H9 (cell line): ENCODE data around the gene NRROS. TPM values are rescaled to one million over a fixed set of nuclear protein-coding genes. Genes with fewer than 3 reads are reported as not detected.

Experiments used
- DNase-seq: peaks from one replicate; pipeline ENCODE4 v3.0.0-alpha.2; 2017
- H2AFZ ChIP-seq: one replicate; pipeline ENCODE4 v1.6.1; 2013; ENCODE audit warnings: mild to moderate bottlenecking, low read length, control low read depth, moderate library complexity
- H2AK5ac ChIP-seq: 2 replicates; pipeline ENCODE4 v1.6.1; 2013; ENCODE audit warnings: low read length, control low read depth, mixed read lengths; ENCODE audit not compliant: insufficient read length
- H2BK120ac ChIP-seq: one replicate; pipeline ENCODE4 v1.6.1; 2013; ENCODE audit warnings: low read depth, mild to moderate bottlenecking, low read length, control low read depth, inconsistent platforms; ENCODE audit not compliant: poor library complexity, severe bottlenecking
- H2BK12ac ChIP-seq: 2 replicates; pipeline ENCODE4 v1.6.1; 2013; ENCODE audit warnings: low read length, control low read depth, mixed read lengths, low read depth; ENCODE audit not compliant: insufficient read length
- H2BK15ac ChIP-seq: 2 replicates; pipeline ENCODE4 v1.6.1; 2013; ENCODE audit warnings: low read depth, low read length, control low read depth
- H2BK20ac ChIP-seq: one replicate; pipeline ENCODE4 v1.6.1; 2013; ENCODE audit warnings: low read depth, mild to moderate bottlenecking, low read length, control low read depth, inconsistent platforms; ENCODE audit not compliant: poor library complexity, severe bottlenecking
- H2BK5ac ChIP-seq: 2 replicates; pipeline ENCODE4 v1.6.1; 2013; ENCODE audit warnings: low read length, control low read depth, mixed read lengths; ENCODE audit not compliant: insufficient read length
- H3K14ac ChIP-seq: 2 replicates; pipeline ENCODE4 v1.6.1; 2013; ENCODE audit warnings: low read length, control low read depth; ENCODE audit not compliant: insufficient read depth
- H3K18ac ChIP-seq: 2 replicates; pipeline ENCODE4 v1.6.1; 2013; ENCODE audit warnings: low read depth, mild to moderate bottlenecking, mixed read lengths, low read length, control low read depth; ENCODE audit not compliant: insufficient read length
- H3K23ac ChIP-seq: 2 replicates; pipeline ENCODE4 v1.6.1; 2013; ENCODE audit warnings: low read length, control low read depth, mixed read lengths, low read depth; ENCODE audit not compliant: insufficient read length
- H3K23me2 ChIP-seq: 2 replicates; pipeline ENCODE4 v1.6.1; 2013; ENCODE audit warnings: low read depth, mild to moderate bottlenecking, mixed read lengths, low read length, control low read depth; ENCODE audit not compliant: insufficient read length, poor library complexity, severe bottlenecking
- H3K27ac ChIP-seq: 2 replicates; pipeline ENCODE4 v1.5.1; 2013; ENCODE audit warnings: low read length, control low read depth, mixed read lengths, low read depth; ENCODE audit not compliant: insufficient read length
- H3K27me3 ChIP-seq: 2 replicates; pipeline ENCODE4 v1.6.1; 2013; ENCODE audit warnings: low read length, control low read depth, inconsistent platforms; ENCODE audit not compliant: insufficient read depth
- H3K4ac ChIP-seq: 2 replicates; pipeline ENCODE4 v1.6.1; 2013; ENCODE audit warnings: low read depth, mild to moderate bottlenecking, control low read depth, inconsistent platforms, low read length, moderate library complexity
- H3K4me1 ChIP-seq: 2 replicates; pipeline ENCODE4 v1.6.1; 2013; ENCODE audit warnings: low read length, control low read depth, inconsistent platforms; ENCODE audit not compliant: insufficient read depth
- H3K4me2 ChIP-seq: 2 replicates; pipeline ENCODE4 v1.6.1; 2013; ENCODE audit warnings: low read length, control low read depth, mixed read lengths; ENCODE audit not compliant: insufficient read length, insufficient read depth
- H3K56ac ChIP-seq: 2 replicates; pipeline ENCODE4 v1.6.1; 2013; ENCODE audit warnings: low read depth, mild to moderate bottlenecking, mixed read lengths, low read length, control low read depth; ENCODE audit not compliant: insufficient read length
- H3K79me1 ChIP-seq: 2 replicates; pipeline ENCODE4 v1.6.1; 2013; ENCODE audit warnings: low read depth, mild to moderate bottlenecking, moderate library complexity, low read length, control low read depth, inconsistent platforms; ENCODE audit not compliant: insufficient read depth, poor library complexity, severe bottlenecking
- H3K79me2 ChIP-seq: 2 replicates; pipeline ENCODE4 v1.6.1; 2013; ENCODE audit warnings: low read length, control low read depth, inconsistent platforms; ENCODE audit not compliant: insufficient read depth
- H3K9ac ChIP-seq: 2 replicates; pipeline ENCODE4 v1.6.1; 2013; ENCODE audit warnings: low read length, control low read depth, mixed read lengths; ENCODE audit not compliant: insufficient read length; ENCODE audit errors: extremely low read depth
- H3K9me3 ChIP-seq: one replicate; pipeline ENCODE4 v1.6.1; 2013; ENCODE audit warnings: low read depth, low read length, inconsistent platforms; ENCODE audit not compliant: control insufficient read depth
- H3T11ph ChIP-seq: one replicate; pipeline ENCODE4 v1.6.1; 2013; ENCODE audit warnings: mild to moderate bottlenecking, low read length, control low read depth, inconsistent platforms
- H4K20me1 ChIP-seq: one replicate; pipeline ENCODE4 v1.6.1; 2013; ENCODE audit not compliant: control insufficient read depth, insufficient read length, insufficient read depth
- H4K5ac ChIP-seq: 2 replicates; pipeline ENCODE4 v1.6.1; 2013; ENCODE audit warnings: low read depth, mild to moderate bottlenecking, mixed read lengths, low read length, control low read depth; ENCODE audit not compliant: insufficient read length
- H4K8ac ChIP-seq: replicated peaks from 2 replicates; pipeline ENCODE4 v1.6.1; 2013; ENCODE audit warnings: low read length, control low read depth, mixed read lengths, low read depth; ENCODE audit not compliant: insufficient read length
- H4K91ac ChIP-seq: 2 replicates; pipeline ENCODE4 v1.6.1; 2013; ENCODE audit warnings: low read depth, mild to moderate bottlenecking, moderate library complexity, mixed read lengths, low read length, control low read depth; ENCODE audit not compliant: insufficient read length
- H3K27ac Mint-ChIP-seq, 3 experiments: 2 replicates in 2 of 3; 3 replicates in 1 of 3; pipeline ENCODE4 v1.8.0; 2020 to 2021; ENCODE audit warnings: mixed read lengths in 3 of 3, mild to moderate bottlenecking in 1 of 3, moderate library complexity in 1 of 3
- H3K27me3 Mint-ChIP-seq: 2 replicates; pipeline ENCODE4 v1.8.0; 2021; ENCODE audit warnings: low read depth, mild to moderate bottlenecking, moderate library complexity, mixed read lengths
- H3K36me3 Mint-ChIP-seq, 3 experiments: 2 replicates in 2 of 3; 3 replicates in 1 of 3; pipeline ENCODE4 v1.8.0; 2020 to 2021; ENCODE audit warnings: low read depth in 3 of 3, mixed read lengths in 3 of 3; ENCODE audit not compliant: insufficient read depth in 1 of 3
- H3K4me1 Mint-ChIP-seq, 2 experiments: 2 replicates each; pipeline ENCODE4 v1.8.0; 2020; ENCODE audit warnings: mixed read lengths in 2 of 2
- H3K4me3 Mint-ChIP-seq, 2 experiments: 2 replicates in 1 of 2; 3 replicates in 1 of 2; pipeline ENCODE4 v1.8.0; 2020 to 2021; ENCODE audit warnings: mild to moderate bottlenecking in 2 of 2, mixed read lengths in 2 of 2, moderate library complexity in 1 of 2
- H3K9me3 Mint-ChIP-seq, 2 experiments: 2 replicates in 1 of 2; 3 replicates in 1 of 2; pipeline ENCODE4 v1.8.0; 2020; ENCODE audit warnings: mild to moderate bottlenecking in 2 of 2, mixed read lengths in 2 of 2, moderate library complexity in 1 of 2
- CTCF ChIP-seq: fragments of 200-600 bp; sonication (generic); conservative IDR thresholded peaks from 3 replicates; pipeline ENCODE4 v1.8.0; 2021; ENCODE audit warnings: antibody characterized with exemption, mild to moderate bottlenecking
- whole genome bisulfite sequencing: extraction: QIAGEN DNeasy Blood & Tissue Kit; methylation state at CpG from one replicate; pipeline ENCODE4 v1.1.7; 2013; ENCODE audit warnings: missing lambda C conversion rate, low lambda C conversion rate, mixed read lengths; ENCODE audit not compliant: insufficient read length; ENCODE audit errors: extremely low coverage; 5-methylcytosine and 5-hydroxymethylcytosine counted together
- total RNA-seq: library from RNA; stranded (reverse); gene quantifications from 2 replicates; pipeline ENCODE4 v1.2.1, GENCODE V29; 2021

The NRROS gene
- total RNA-seq, 1 experiment from 2014 or later = 4.0 TPM

DNA sequence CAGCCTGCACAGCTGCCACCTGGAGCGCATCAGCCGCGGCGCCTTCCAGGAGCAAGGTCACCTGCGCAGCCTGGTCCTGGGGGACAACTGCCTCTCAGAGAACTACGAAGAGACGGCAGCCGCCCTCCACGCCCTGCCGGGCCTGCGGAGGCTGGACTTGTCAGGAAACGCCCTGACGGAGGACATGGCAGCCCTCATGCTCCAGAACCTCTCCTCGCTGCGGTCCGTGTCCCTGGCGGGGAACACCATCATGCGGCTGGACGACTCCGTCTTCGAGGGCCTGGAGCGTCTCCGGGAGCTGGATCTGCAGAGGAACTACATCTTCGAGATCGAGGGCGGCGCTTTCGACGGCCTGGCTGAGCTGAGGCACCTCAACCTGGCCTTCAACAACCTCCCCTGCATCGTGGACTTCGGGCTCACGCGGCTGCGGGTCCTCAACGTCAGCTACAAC lies 20.4 kb downstream of the NRROS start:
- no peak overlapping the region for H4K8ac ChIP-seq
- no peaks in the 10 kb centered on the region for H4K20me1 ChIP-seq
- H2AK5ac ChIP-seq = no peak overlapping the region
- no peak overlapping the region for H2BK12ac ChIP-seq
- H2BK20ac ChIP-seq = no peak overlapping the region
- no peaks in the 10 kb centered on the region for H3K23me2 ChIP-seq
- no peak overlapping the region for H2BK5ac ChIP-seq
- Mint-ChIP-seq H3K36me3 (no peaks in the 10 kb centered on the region), H3K4me3 (no peak overlapping the region), H3K27ac (no peak overlapping the region; a peak in 1 of 7 replicates), H3K4me1 (peaks cover 3 to 14% of the 10 kb centered on the region in 2 experiments), H3K27me3 (no peaks in the 10 kb centered on the region), H3K9me3 (no peaks in the 10 kb centered on the region; a peak in 1 of 5 replicates)
- H4K5ac ChIP-seq = no peak overlapping the region
- H4K91ac ChIP-seq = no peak overlapping the region
- no peak overlapping the region for H3K14ac ChIP-seq
- H3K27me3 ChIP-seq = no peaks in the 10 kb centered on the region
- no peak overlapping the region for H3K4ac ChIP-seq
- no peak overlapping the region for H2BK15ac ChIP-seq
- no peak overlapping the region for H3K9ac ChIP-seq
- no peak for TF ChIP-seq CTCF
- no CpG with 5 or more reads among the region's 35 CpGs for WGBS
- no peaks in the 10 kb centered on the region for H3K79me1 ChIP-seq
- peaks cover under 1% of the 10 kb centered on the region; the same call in 1 of the 2 replicates for H3K4me1 ChIP-seq
- H3K27ac ChIP-seq = no peak overlapping the region
- no peak overlapping the region for H2BK120ac ChIP-seq
- H2AFZ ChIP-seq = no peak overlapping the region
- H3K4me2 ChIP-seq = no peak overlapping the region
- no peak overlapping the region for H3K18ac ChIP-seq
- H3K56ac ChIP-seq = no peak overlapping the region
- no peaks in the 10 kb centered on the region for H3K79me2 ChIP-seq
- DNase-seq = no peak
- H3K9me3 ChIP-seq = no peaks in the 10 kb centered on the region
- no peak overlapping the region for H3T11ph ChIP-seq
- H3K23ac ChIP-seq = no peak overlapping the region
